Measurements from ENCODE around the gene KCTD20. TPM values are rescaled to one million over a fixed set of nuclear protein-coding genes. Genes with fewer than 3 reads are reported as not detected.

Gene KCTD20
- total RNA-seq, 1 experiment from 2014 or later = 41.0 TPM

Other genes with a start within 250 kb of the KCTD20 start
- 6.9 and 11.7 TPM in 2 replicates for gene BRPF3, start 246.3 kb upstream of the KCTD20 start, total RNA-seq (2014; rRNA removed; shearing (Covaris generic); ENCODE audit: low replicate concordance)
- gene PNPLA1, start 172.9 kb upstream of the KCTD20 start, total RNA-seq (2014; rRNA removed; shearing (Covaris generic); ENCODE audit: low replicate concordance) = not detected in 2 replicates
- gene BNIP5, start 106.1 kb upstream of the KCTD20 start, total RNA-seq (2014; rRNA removed; shearing (Covaris generic); ENCODE audit: low replicate concordance) = not detected in 2 replicates
- 0.82 TPM in 1 of 2 replicates, not detected in the other for gene ETV7, start 55.3 kb upstream of the KCTD20 start, total RNA-seq (2014; rRNA removed; shearing (Covaris generic); ENCODE audit: low replicate concordance)
- gene PXT1, start 146 bp upstream of the KCTD20 start, total RNA-seq (2014; rRNA removed; shearing (Covaris generic); ENCODE audit: low replicate concordance) = not detected in 2 replicates
- gene STK38, start 104.5 kb downstream of the KCTD20 start, total RNA-seq (2014; rRNA removed; shearing (Covaris generic); ENCODE audit: low replicate concordance) = 13.8 and 17.3 TPM in 2 replicates
- gene SRSF3, start 151.4 kb downstream of the KCTD20 start, total RNA-seq (2014; rRNA removed; shearing (Covaris generic); ENCODE audit: low replicate concordance) = 168 and 271 TPM in 2 replicates
- gene CDKN1A, start 235.7 kb downstream of the KCTD20 start, total RNA-seq (2014; rRNA removed; shearing (Covaris generic); ENCODE audit: low replicate concordance) = 15.8 and 25.8 TPM in 2 replicates